ENCODE results near the gene INSYN2A. TPM values are rescaled to one million over a fixed set of nuclear protein-coding genes. Genes with fewer than 3 reads are reported as not detected.

Gene INSYN2A
- total and polyA plus RNA-seq, 2 of the 13 experiments (the other 11 are each of a cell fraction or from before 2014, with no cell fraction given) = not detected

DNA sequence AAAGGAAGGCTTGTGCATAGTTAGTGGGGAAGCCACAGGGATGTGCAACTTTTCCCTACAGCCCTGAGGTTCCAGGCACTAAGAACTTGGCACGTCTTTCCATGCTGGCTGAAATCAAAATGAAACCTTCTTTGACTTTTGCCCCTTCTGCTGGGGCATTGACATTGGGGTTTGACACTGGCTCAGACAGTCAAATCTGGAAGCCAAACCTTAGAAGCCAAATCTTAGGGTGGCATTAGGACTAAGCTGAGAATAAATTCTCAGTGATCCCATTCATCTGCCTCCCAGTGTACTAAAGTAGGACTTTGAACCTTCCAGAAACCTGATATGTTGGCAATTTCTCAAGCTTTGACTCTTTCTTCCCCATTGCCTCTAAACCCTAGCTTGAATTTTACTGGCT lies 31.3 kb upstream of the INSYN2A start (continued):
- TF ChIP-seq, protein P1, sequence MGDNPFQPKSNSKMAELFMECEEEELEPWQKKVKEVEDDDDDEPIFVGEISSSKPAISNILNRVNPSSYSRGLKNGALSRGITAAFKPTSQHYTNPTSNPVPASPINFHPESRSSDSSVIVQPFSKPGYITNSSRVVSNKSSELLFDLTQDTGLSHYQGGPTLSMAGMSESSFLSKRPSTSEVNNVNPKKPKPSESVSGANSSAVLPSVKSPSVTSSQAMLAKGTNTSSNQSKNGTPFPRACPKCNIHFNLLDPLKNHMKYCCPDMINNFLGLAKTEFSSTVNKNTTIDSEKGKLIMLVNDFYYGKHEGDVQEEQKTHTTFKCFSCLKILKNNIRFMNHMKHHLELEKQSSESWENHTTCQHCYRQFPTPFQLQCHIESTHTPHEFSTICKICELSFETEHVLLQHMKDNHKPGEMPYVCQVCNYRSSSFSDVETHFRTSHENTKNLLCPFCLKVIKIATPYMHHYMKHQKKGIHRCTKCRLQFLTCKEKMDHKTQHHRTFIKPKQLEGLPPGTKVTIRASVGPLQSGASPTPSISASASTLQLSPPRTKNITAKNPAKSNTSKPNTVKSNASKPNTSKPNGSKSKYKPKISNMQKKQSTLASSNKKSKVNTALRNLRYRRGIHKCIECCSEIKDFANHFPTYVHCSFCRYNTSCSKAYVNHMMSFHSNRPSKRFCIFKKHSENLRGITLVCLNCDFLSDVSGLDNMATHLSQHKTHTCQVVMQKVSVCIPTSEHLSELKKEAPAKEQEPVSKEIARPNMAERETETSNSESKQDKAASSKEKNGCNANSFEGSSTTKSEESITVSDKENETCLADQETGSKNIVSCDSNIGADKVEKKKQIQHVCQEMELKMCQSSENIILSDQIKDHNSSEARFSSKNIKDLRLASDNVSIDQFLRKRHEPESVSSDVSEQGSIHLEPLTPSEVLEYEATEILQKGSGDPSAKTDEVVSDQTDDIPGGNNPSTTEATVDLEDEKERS (CRISPR knock-in tag; IDR thresholded peaks at IDR 0.05) = no peak
- TF ChIP-seq, protein P2, sequence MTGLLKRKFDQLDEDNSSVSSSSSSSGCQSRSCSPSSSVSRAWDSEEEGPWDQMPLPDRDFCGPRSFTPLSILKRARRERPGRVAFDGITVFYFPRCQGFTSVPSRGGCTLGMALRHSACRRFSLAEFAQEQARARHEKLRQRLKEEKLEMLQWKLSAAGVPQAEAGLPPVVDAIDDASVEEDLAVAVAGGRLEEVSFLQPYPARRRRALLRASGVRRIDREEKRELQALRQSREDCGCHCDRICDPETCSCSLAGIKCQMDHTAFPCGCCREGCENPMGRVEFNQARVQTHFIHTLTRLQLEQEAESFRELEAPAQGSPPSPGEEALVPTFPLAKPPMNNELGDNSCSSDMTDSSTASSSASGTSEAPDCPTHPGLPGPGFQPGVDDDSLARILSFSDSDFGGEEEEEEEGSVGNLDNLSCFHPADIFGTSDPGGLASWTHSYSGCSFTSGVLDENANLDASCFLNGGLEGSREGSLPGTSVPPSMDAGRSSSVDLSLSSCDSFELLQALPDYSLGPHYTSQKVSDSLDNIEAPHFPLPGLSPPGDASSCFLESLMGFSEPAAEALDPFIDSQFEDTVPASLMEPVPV (CRISPR knock-in tag; IDR thresholded peaks at IDR 0.05) = no peak
- TF ChIP-seq TBP (CRISPR knock-in tag; IDR thresholded peaks at IDR 0.05) = no peak
- no peak for TF ChIP-seq NBN (conservative IDR thresholded peaks at IDR 0.05)
- no peak for TF ChIP-seq ZNF746 (CRISPR knock-in tag; IDR thresholded peaks at IDR 0.05)
- TF ChIP-seq SRSF9 (IDR thresholded peaks at IDR 0.05; ENCODE audit: borderline replicate concordance, insufficient read depth, low read depth, low read length, poor library complexity, severe bottlenecking) = no peak
- no peak for TF ChIP-seq RFX1 (IDR thresholded peaks at IDR 0.05)
- no peak for TF ChIP-seq ZNF773 (CRISPR knock-in tag; IDR thresholded peaks at IDR 0.05; ENCODE audit: borderline replicate concordance)
- TF ChIP-seq, protein P3, sequence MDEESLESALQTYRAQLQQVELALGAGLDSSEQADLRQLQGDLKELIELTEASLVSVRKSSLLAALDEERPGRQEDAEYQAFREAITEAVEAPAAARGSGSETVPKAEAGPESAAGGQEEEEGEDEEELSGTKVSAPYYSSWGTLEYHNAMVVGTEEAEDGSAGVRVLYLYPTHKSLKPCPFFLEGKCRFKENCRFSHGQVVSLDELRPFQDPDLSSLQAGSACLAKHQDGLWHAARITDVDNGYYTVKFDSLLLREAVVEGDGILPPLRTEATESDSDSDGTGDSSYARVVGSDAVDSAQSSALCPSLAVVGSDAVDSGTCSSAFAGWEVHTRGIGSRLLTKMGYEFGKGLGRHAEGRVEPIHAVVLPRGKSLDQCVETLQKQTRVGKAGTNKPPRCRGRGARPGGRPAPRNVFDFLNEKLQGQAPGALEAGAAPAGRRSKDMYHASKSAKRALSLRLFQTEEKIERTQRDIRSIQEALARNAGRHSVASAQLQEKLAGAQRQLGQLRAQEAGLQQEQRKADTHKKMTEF (CRISPR knock-in tag; IDR thresholded peaks at IDR 0.05) = 0 out of 2 replicates have a peak, but pooled peaks have one; percentile 21
- no peak for TF ChIP-seq TOPORS (CRISPR knock-in tag; IDR thresholded peaks at IDR 0.05)
- no peak for TF ChIP-seq ISL2 (CRISPR knock-in tag; IDR thresholded peaks at IDR 0.05)
- TF ChIP-seq, protein P4, sequence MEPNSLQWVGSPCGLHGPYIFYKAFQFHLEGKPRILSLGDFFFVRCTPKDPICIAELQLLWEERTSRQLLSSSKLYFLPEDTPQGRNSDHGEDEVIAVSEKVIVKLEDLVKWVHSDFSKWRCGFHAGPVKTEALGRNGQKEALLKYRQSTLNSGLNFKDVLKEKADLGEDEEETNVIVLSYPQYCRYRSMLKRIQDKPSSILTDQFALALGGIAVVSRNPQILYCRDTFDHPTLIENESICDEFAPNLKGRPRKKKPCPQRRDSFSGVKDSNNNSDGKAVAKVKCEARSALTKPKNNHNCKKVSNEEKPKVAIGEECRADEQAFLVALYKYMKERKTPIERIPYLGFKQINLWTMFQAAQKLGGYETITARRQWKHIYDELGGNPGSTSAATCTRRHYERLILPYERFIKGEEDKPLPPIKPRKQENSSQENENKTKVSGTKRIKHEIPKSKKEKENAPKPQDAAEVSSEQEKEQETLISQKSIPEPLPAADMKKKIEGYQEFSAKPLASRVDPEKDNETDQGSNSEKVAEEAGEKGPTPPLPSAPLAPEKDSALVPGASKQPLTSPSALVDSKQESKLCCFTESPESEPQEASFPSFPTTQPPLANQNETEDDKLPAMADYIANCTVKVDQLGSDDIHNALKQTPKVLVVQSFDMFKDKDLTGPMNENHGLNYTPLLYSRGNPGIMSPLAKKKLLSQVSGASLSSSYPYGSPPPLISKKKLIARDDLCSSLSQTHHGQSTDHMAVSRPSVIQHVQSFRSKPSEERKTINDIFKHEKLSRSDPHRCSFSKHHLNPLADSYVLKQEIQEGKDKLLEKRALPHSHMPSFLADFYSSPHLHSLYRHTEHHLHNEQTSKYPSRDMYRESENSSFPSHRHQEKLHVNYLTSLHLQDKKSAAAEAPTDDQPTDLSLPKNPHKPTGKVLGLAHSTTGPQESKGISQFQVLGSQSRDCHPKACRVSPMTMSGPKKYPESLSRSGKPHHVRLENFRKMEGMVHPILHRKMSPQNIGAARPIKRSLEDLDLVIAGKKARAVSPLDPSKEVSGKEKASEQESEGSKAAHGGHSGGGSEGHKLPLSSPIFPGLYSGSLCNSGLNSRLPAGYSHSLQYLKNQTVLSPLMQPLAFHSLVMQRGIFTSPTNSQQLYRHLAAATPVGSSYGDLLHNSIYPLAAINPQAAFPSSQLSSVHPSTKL (CRISPR knock-in tag; IDR thresholded peaks at IDR 0.05) = peak; percentile 46
- peak; percentile 57; the same call in 1 of the 2 replicates for TF ChIP-seq ZNF629 (CRISPR knock-in tag; conservative IDR thresholded peaks at IDR 0.05)

All from HepG2 (cell line).